K562 (cell line): Measurements from ENCODE around the gene AIF1. TPM values are rescaled to one million over a fixed set of nuclear protein-coding genes. Genes with fewer than 3 reads are reported as not detected.

ENCODE experiments used
- ATF7 ChIP-seq: fragments of 450-650 bp; IDR thresholded peaks from 2 replicates; pipeline ENCODE4 v1.7.1; 2014; ENCODE audit warnings: mild to moderate bottlenecking, moderate library complexity
- ELF2 ChIP-seq: fragments of 250-450 bp; sonication (Bioruptor Pico); IDR thresholded peaks from 2 replicates; pipeline ENCODE4 v1.5.0; 2021; ENCODE audit warnings: mild to moderate bottlenecking
- MXI1 ChIP-seq: IDR thresholded peaks from 2 replicates; pipeline ENCODE4 v1.6.1; 2011; ENCODE audit warnings: low read depth, mild to moderate bottlenecking, improper control_type of control experiment, low read length
- SMAD3 ChIP-seq: fragments of 450-650 bp; formaldehyde crosslinking; conservative IDR thresholded peaks from 2 replicates; pipeline ENCODE4 v1.4.0; 2020; ENCODE audit warnings: mild to moderate bottlenecking
- XRCC3 ChIP-seq: fragments of 450-650 bp; IDR thresholded peaks from 2 replicates; pipeline ENCODE4 v1.6.1; 2017; ENCODE audit warnings: mild to moderate bottlenecking, moderate library complexity
- ZNF124 ChIP-seq: sonication (generic); formaldehyde crosslinking; IDR thresholded peaks from 2 replicates; pipeline ENCODE4 v1.8.1; 2022; ENCODE audit warnings: missing genetic modification reagents
- ZNF347 ChIP-seq: fragments of 450-650 bp; formaldehyde crosslinking; IDR thresholded peaks from 2 replicates; pipeline ENCODE4 v1.4.0; 2020; ENCODE audit warnings: low read depth, mild to moderate bottlenecking, moderate library complexity
- ZNF444 ChIP-seq: fragments of 250-450 bp; sonication (Bioruptor Pico); IDR thresholded peaks from 2 replicates; pipeline ENCODE4 v1.4.0; 2020; ENCODE audit warnings: mild to moderate bottlenecking, moderate library complexity
- ZNF75A ChIP-seq: fragments of 450-650 bp; formaldehyde crosslinking; IDR thresholded peaks from 2 replicates; pipeline ENCODE4 v1.4.0; 2020; ENCODE audit warnings: mild to moderate bottlenecking
- ZNF77 ChIP-seq: fragments of 250-450 bp; sonication (Bioruptor Pico); IDR thresholded peaks from 2 replicates; pipeline ENCODE4 v1.5.0; 2020
- polyA plus RNA-seq, 8 experiments: library from polyadenylated mRNA; depleted of rRNA in 4 of 8; stranded (reverse) in 5 of 8; unstranded in 3 of 8; fragments of >200 nt; fragmentation: Nextera tagmentation in 2 of 8; fragmentation: Illumina TruSeq in 1 of 8; extraction: Ambion mirVana in 2 of 8; extraction: Trizol in 1 of 8; gene quantifications; 2 replicates each; pipeline versions ENCODE4 v1.2.1 to v1.2.3, GENCODE V29; 2011 to 2014; ENCODE audit warnings: inconsistent platforms in 1 of 8, missing spikeins in 1 of 8
- total RNA-seq, 7 experiments: library from RNA; depleted of rRNA in 6 of 7; stranded (reverse); fragments of >200 nt in 6 of 7; fragmentation: Illumina TruSeq in 2 of 7; extraction: Trizol in 2 of 7; gene quantifications; 2 replicates each; pipeline versions ENCODE4 v1.2.1 to v1.2.3, GENCODE V29; 2011 to 2021; ENCODE audit warnings: low replicate concordance in 1 of 7
- TF ChIP-seq, protein P1 (sequence below), 2 experiments: fragments of 250-450 bp in 1 of 2; fragments of 450-650 bp in 1 of 2; sonication (Bioruptor Pico) in 1 of 2; IDR thresholded peaks; 2 replicates each; pipeline versions ENCODE4 v1.6.1 to v1.8.0; 2016 to 2021; ENCODE audit warnings: mild to moderate bottlenecking in 2 of 2, moderate library complexity in 2 of 2, missing compliant biosample characterization in 1 of 2, missing genetic modification characterization in 1 of 2
- TF ChIP-seq, protein P2 (sequence below): fragments of 450-650 bp; formaldehyde crosslinking; IDR thresholded peaks from 2 replicates; pipeline ENCODE4 v1.4.0; 2020; ENCODE audit warnings: mild to moderate bottlenecking
- TF ChIP-seq, protein P3 (sequence below): conservative IDR thresholded peaks from 2 replicates; pipeline ENCODE4 v1.6.1; 2011; ENCODE audit warnings: low read depth, mild to moderate bottlenecking, low read length; ENCODE audit not compliant: control insufficient read depth
- TF ChIP-seq, protein P4 (sequence below): fragments of 450-650 bp; IDR thresholded peaks from 2 replicates; pipeline ENCODE4 v1.7.0; 2016; ENCODE audit warnings: borderline replicate concordance
- TF ChIP-seq, protein P5 (sequence below): fragments of 450-650 bp; formaldehyde crosslinking; IDR thresholded peaks from 2 replicates; pipeline ENCODE4 v1.4.0; 2020; ENCODE audit warnings: mild to moderate bottlenecking, moderate library complexity
- TF ChIP-seq, protein P6 (sequence below), 2 experiments: IDR thresholded peaks; 2 replicates each; pipeline ENCODE4 v1.6.1; 2012; ENCODE audit warnings: improper control_type of control experiment in 2 of 2, low read depth in 2 of 2, low read length in 2 of 2, borderline replicate concordance in 1 of 2
- TF ChIP-seq, protein P7 (sequence below): fragments of 250-450 bp; sonication (Bioruptor Pico); IDR thresholded peaks from 2 replicates; pipeline ENCODE4 v1.8.0; 2021; ENCODE audit warnings: borderline replicate concordance, mild to moderate bottlenecking, moderate library complexity; ENCODE audit not compliant: poor library complexity, severe bottlenecking

AIF1 gene
- total and polyA plus RNA-seq, 9 of the 15 experiments (the other 6 are each of a cell fraction or from before 2014, with no cell fraction given): 9.4 to 33.4 (median 19.4) TPM

DNA sequence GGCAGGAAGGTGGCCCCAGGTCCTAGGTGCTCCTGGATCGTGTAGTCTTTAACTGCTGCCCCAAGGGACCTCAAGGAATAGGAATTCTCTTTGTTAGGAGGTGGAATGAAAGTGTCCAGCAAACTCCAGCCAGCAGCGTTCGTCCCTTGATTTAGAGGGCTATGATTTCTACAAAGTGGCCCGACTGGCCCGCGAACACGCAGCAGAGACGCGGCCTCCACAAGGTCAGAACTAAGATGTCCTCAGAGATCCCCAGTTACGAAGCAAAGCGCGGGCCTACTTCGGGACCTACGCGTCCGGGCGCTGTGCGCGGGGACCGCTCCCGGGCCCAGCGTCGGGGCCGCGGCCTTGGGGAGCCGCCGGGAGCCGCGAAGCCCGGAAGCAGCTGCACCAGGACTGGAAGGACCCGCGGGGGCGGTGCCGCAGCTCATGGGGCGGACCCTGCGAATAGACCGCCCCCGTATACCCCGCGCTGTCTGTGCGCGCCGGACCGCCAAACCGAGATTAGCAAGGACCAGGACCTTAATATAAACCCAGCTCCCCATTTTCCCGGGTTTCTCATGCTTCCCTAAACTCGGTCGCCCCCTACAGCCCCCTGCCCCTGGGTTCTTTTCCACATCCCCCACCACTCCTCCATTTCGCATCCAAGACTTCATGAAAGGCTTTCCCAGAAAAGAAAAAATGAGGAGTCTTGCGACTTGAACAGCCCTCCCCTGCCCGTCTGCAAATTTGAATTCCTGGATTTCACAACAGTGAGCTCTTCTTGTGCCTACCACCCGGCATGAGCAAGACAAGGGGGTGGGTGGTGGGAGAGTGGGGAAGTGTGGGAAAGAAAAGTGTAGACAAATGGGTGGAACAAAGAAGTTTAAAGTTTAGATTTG is 45.6 kb downstream of the AIF1 start, which contains the start of gene C6orf47 (continued):
- TF ChIP-seq, protein P1, sequence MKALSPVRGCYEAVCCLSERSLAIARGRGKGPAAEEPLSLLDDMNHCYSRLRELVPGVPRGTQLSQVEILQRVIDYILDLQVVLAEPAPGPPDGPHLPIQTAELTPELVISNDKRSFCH (CRISPR knock-in tag; IDR thresholded peaks at IDR 0.05): no peak
- TF ChIP-seq, protein P1 (tag; IDR thresholded peaks at IDR 0.05): peak; percentile 78
- TF ChIP-seq SMAD3 (CRISPR knock-in tag): 0 out of 2 replicates have a peak, but pooled peaks have one; percentile 1
- TF ChIP-seq ZNF77 (CRISPR knock-in tag): peak; percentile 93
- TF ChIP-seq, protein P2, sequence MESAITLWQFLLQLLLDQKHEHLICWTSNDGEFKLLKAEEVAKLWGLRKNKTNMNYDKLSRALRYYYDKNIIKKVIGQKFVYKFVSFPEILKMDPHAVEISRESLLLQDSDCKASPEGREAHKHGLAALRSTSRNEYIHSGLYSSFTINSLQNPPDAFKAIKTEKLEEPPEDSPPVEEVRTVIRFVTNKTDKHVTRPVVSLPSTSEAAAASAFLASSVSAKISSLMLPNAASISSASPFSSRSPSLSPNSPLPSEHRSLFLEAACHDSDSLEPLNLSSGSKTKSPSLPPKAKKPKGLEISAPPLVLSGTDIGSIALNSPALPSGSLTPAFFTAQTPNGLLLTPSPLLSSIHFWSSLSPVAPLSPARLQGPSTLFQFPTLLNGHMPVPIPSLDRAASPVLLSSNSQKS (CRISPR knock-in tag): no peak
- TF ChIP-seq MXI1: peak; percentile 55
- peak; percentile 85 for TF ChIP-seq ATF7
- peak; percentile 1; the same call in 1 of the 2 replicates for TF ChIP-seq ZNF444 (CRISPR knock-in tag)
- no peak for TF ChIP-seq XRCC3
- TF ChIP-seq ZNF124 (CRISPR knock-in tag): no peak
- TF ChIP-seq ZNF75A (CRISPR knock-in tag): peak; percentile 32; the same call in 1 of the 2 replicates
- TF ChIP-seq, protein P3, sequence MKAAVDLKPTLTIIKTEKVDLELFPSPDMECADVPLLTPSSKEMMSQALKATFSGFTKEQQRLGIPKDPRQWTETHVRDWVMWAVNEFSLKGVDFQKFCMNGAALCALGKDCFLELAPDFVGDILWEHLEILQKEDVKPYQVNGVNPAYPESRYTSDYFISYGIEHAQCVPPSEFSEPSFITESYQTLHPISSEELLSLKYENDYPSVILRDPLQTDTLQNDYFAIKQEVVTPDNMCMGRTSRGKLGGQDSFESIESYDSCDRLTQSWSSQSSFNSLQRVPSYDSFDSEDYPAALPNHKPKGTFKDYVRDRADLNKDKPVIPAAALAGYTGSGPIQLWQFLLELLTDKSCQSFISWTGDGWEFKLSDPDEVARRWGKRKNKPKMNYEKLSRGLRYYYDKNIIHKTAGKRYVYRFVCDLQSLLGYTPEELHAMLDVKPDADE: peak; percentile 91
- TF ChIP-seq ZNF347 (CRISPR knock-in tag): 0 out of 2 replicates have a peak, but pooled peaks have one; percentile 60
- TF ChIP-seq, protein P4, sequence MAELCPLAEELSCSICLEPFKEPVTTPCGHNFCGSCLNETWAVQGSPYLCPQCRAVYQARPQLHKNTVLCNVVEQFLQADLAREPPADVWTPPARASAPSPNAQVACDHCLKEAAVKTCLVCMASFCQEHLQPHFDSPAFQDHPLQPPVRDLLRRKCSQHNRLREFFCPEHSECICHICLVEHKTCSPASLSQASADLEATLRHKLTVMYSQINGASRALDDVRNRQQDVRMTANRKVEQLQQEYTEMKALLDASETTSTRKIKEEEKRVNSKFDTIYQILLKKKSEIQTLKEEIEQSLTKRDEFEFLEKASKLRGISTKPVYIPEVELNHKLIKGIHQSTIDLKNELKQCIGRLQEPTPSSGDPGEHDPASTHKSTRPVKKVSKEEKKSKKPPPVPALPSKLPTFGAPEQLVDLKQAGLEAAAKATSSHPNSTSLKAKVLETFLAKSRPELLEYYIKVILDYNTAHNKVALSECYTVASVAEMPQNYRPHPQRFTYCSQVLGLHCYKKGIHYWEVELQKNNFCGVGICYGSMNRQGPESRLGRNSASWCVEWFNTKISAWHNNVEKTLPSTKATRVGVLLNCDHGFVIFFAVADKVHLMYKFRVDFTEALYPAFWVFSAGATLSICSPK: peak; percentile 75; the same call in 1 of the 2 replicates
- TF ChIP-seq, protein P5, sequence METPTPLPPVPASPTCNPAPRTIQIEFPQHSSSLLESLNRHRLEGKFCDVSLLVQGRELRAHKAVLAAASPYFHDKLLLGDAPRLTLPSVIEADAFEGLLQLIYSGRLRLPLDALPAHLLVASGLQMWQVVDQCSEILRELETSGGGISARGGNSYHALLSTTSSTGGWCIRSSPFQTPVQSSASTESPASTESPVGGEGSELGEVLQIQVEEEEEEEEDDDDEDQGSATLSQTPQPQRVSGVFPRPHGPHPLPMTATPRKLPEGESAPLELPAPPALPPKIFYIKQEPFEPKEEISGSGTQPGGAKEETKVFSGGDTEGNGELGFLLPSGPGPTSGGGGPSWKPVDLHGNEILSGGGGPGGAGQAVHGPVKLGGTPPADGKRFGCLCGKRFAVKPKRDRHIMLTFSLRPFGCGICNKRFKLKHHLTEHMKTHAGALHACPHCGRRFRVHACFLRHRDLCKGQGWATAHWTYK (CRISPR knock-in tag): peak; percentile 95
- TF ChIP-seq, protein P6, sequence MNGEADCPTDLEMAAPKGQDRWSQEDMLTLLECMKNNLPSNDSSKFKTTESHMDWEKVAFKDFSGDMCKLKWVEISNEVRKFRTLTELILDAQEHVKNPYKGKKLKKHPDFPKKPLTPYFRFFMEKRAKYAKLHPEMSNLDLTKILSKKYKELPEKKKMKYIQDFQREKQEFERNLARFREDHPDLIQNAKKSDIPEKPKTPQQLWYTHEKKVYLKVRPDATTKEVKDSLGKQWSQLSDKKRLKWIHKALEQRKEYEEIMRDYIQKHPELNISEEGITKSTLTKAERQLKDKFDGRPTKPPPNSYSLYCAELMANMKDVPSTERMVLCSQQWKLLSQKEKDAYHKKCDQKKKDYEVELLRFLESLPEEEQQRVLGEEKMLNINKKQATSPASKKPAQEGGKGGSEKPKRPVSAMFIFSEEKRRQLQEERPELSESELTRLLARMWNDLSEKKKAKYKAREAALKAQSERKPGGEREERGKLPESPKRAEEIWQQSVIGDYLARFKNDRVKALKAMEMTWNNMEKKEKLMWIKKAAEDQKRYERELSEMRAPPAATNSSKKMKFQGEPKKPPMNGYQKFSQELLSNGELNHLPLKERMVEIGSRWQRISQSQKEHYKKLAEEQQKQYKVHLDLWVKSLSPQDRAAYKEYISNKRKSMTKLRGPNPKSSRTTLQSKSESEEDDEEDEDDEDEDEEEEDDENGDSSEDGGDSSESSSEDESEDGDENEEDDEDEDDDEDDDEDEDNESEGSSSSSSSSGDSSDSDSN (IDR thresholded peaks at IDR 0.05; ENCODE audit: borderline replicate concordance in 1 of 2, low read depth in 2 of 2, low read length in 2 of 2): peak; percentile 99
- TF ChIP-seq ELF2 (CRISPR knock-in tag): peak; percentile 97
- TF ChIP-seq, protein P7, sequence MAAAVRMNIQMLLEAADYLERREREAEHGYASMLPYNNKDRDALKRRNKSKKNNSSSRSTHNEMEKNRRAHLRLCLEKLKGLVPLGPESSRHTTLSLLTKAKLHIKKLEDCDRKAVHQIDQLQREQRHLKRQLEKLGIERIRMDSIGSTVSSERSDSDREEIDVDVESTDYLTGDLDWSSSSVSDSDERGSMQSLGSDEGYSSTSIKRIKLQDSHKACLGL (CRISPR knock-in tag): peak; percentile 45
